ENCODE measurements around the gene MNT. TPM values are rescaled to one million over a fixed set of nuclear protein-coding genes. Genes with fewer than 3 reads are reported as not detected.

MNT gene
- total and polyA plus RNA-seq, 2 of the 8 experiments (the other 6 are each of a cell fraction or from before 2014, with no cell fraction given), result 5.0 to 17.3 TPM

- TF ChIP-seq HDAC6 (IDR thresholded peaks at IDR 0.05; ENCODE audit: low read depth, low read length), result no peak
These were observed 5.3 kb downstream of the MNT start (continued) for GRCh38 chr17:2395258-2396181.
